Raji (cell line): ENCODE results near the gene FRMD3.

Experiments used
- POLR2A ChIP-seq: IDR thresholded peaks from 2 replicates; pipeline ENCODE4 v1.6.1; 2011; ENCODE audit warnings: low read depth, low read length, control low read depth; ENCODE audit not compliant: insufficient read depth

Gene FRMD3

DNA sequence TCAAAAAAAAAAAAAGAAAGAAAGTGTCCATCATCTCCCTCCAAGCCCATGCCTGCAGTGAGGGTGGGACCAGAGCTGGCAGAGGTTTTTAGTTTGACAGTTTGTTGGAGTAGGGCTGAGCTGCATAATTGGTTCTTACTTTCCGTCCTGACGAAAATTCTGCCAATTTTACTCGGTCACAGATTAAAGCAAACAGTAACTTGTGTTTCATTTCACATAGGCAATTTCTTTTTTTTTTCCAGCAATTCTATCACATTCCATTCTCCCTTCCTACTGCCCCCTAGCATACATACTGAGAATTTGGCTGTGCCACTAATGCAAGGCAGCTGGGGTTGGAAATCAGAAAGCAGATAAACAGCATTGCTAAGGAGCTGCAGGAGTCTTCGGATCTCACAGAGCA lies 132.4 kb downstream of the FRMD3 start:
- TF ChIP-seq POLR2A = no peak

DNA sequence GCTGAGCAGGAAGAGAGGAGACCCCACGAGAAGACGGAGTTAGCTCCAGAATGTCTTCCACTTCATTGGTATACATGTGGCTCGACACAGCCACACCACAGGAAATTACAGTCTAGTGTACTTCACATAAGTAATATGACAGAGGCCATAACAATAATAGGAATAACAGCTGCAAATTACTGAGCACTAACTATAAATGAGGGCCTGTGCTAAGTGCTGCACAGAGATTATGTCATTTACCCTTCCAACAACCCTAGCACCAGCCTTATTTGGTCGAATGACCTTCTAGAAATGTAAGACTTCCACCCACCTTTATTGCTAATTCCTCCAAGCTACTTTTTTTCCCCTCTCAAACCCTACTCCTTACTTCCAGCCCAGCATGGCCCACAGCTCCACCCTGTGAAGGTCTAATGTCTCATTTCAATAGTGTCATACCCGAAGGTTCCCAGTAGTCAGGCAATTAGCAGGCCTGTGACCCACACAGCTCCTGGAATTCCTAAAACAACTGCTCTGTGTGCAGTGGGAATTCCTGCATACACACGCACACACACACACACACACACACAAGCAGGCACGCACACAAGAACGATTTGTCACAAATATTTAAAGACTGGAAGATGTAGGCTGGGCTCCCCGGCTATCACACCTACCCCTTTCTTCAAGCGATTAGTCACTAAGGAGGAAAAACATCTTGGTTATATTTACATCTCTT lies 134.5 kb downstream of the FRMD3 start:
- TF ChIP-seq POLR2A = no peak

DNA sequence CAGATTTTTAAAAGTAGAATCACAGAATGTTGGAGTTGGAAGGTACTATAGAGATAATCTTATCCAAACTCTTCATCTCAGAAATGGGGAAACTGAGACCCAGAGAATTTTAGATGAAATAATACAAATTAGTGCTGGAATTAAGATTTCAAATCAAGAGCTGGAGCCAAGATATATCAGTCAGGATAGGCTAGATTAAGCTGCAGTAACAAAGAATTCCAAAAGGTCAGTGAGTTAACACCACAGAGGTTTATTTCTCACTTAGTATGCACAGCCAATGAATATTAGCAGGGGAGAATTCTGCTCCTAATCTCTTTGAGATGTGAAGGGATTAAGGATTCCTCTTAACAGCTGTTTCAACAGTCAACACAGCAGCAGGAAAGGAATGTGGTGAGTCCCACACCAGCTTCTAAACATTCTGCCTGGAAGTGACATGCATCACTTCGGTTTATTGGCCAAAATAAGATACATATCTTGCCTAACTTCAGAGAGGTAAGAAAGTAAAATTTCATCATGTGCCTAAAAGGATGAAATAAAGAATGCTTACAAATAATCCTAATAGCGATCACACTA lies 136.8 kb downstream of the FRMD3 start:
- no peak for TF ChIP-seq POLR2A

DNA sequence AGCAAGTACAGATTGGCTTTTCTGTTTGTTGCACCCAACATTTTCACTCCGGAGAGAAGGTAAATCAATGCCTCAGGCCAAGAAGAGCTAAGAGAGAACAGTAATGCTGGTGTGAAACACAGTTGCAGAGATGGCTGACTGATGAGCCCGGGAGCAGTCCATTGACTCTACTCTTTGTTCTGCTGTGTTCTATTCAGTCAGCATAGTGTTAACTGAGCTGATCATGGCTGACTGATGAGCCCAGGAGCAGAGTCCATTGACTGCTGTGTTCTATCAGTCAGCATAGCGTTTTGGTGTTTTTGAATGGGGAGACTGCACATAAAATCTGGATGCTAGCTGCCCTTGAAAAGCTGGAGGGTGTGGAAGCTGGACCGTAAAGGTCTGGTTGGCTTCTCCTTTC lies 141.4 kb downstream of the FRMD3 start:
- no peak for TF ChIP-seq POLR2A

DNA sequence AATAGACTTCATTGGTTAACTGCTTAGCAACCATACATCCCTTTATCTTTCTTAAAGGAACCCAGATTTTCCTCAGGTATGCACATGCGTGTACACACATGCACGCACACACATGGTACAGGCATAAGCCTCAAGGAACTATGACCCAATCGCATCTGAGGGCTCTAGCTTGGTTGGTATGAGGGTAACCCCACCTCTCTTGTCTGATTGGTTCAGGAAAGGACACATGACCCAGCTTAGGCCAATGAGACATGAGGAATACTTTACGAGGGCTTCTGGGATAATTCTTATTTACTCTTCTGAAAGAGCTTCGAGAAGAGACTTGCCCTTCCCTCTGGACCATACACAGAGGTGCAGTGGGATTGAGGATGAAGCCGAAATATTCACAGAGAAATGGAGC lies 141.9 kb downstream of the FRMD3 start:
- no peak for TF ChIP-seq POLR2A

DNA sequence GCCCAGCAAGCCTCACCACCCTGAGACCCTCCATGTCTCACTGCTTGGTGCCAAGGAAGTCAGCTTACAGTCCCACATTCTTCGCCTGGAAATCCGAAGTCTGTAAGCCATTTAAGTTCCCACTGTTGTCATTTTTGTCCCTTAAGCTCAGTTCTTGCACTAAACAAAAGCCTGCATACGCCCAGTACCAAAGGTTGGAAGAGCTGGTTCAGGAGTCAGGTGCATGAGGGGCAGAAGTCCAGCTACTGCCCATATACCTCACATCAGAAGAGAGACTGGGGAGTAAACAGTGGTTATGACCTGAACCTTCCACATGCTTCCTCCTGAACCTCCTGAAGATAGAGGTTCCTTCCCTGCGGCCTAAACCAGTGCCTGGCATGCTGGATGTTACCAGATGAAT lies 146.0 kb downstream of the FRMD3 start:
- no peak for TF ChIP-seq POLR2A

DNA sequence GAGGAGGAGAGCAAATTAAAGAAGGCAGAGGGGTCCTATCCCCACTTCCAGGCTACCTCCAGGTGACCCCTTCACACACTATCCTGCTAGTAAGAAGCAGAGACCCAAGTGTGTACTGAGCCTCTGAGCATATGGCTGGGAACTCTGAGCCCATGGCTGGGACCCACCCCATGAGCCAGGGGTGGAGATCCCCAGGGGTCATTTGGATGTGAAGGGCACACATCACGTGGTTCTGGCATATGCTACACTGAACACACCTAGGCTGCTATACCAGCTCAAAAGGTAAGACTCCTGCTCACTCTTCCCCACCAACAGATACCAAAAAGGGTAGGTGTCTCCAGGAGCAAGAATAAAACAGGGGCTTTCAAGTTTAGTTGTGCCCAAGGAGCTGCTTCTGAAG lies 149.9 kb downstream of the FRMD3 start:
- no peak for TF ChIP-seq POLR2A

DNA sequence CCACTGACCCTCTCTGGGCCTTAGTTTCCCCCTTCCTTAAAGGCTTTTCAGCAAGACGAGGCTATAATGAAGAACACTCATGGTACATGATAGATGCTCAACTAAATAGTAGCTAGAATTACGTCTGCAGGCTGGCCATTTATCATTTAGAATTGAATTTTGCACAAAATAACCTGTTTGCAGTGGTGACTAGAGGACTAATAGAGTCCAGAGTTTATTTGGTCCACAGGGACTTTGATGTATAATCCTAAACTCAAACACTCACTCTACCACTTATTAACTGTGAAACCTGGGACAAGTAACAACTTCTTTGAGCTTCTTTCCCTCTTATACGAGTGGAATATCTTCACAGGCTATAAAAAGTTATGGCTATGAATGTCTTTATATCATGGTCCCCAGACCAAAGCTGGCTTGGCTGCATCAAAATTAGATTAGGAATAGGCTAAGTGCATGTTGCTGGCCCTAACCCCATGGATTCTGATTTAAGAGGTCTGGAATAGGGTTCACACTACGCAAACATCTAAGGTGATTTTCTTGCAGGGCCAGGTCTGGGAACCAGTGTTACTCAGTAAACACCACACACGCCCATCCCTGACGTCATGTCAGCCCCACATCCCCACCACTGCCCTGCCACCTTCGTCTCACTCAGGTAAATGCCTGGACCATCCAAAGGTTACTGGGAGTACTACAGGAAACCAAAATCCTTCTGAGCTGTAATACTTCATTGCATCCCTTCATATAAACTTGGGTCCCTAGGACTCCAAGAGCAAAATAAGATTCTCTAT lies 150.6 kb downstream of the FRMD3 start:
- TF ChIP-seq POLR2A = no peak

DNA sequence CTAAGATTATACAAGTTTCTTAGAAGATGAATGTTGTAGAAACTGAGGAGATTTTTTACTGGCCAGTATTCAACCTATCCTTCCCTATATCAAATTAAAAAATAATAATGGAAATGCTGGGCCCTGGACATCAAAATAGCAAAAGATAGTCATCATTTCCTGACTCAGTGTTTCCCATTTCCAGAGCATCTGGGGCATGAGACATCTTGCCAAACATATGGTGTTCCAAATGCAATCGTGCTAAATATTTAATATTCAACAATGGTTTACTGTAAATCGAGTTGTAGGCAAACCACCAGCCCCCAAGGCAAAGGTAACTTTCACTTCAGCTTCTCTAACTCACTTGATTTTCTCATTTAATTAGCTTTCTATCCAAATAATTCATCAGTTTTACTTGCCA lies 152.9 kb downstream of the FRMD3 start:
- TF ChIP-seq POLR2A = no peak

DNA sequence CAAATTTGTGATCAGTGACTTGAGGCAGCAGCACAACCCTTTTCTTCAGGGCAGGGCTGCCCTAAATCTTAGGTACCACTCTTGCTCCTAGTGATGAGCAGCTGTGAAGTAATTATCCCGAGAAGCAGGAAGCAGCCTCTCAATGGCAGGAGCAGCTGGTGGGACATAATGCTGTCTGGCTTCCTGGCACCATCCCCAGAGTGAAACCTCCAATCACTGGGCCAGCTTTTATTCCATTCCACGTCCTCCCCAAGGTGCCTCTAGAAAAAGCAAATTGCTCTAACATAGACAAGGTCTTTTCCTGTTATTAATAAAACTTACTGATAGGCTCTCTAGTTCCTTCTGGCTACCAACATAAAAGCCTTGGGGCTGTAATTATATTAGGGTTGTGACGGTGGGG lies 154.0 kb downstream of the FRMD3 start:
- no peak for TF ChIP-seq POLR2A

DNA sequence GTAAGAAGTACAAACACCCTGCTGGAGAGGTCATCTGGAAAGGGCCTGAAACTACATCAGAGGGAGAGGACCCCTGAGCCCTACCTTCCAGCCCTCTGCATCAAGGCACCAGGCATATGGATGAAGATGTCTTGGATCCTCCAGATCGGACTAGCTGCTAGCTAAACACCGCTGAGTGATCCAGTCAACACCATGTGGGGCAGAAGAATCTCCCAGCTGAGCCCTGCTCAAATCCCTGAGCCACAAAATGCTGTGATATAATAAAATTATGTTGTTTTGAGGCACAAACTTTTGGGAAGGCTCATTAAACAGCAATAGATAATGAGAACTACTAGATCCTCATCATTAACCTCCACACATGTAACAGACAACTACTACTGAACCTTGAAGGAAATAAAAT lies 155.2 kb downstream of the FRMD3 start:
- TF ChIP-seq POLR2A = no peak

DNA sequence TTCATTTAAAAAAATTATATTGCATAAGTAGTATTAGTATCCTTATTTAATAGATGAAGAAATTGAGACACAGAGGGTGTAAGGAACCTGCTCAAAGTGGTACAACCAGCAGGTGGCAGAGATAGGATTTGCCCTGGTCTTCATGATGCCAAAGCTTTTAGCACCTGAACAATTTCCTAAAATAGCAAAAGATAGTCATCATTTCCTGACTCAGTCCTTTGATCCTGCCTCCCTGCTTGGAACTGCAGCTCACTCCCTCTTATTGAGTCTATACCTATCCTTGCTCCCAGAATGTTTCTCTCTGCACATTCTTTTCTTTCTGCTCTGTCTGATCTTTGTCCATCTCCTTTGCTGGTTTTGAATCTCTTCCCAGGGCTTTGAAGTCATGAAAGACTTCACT lies 155.8 kb downstream of the FRMD3 start:
- TF ChIP-seq POLR2A = no peak

DNA sequence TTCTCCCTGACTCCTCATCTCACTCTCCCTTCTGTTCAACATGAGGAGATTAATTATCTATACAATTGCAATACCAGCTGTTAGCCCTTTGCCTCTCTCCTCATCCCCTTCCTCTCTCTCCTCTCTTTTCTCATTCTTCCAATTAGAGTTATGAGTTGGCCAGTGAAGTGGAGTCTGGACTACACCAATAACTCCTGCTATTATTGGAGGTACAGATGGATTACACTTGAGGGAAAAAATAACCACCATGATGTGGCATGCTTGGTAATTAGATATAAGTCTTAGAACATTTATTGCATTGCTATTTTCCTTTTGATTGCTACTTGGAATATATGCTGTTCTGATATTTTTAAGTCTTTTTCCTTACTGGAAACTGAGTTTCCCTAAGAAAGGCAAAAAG lies 159.2 kb downstream of the FRMD3 start:
- TF ChIP-seq POLR2A = no peak

DNA sequence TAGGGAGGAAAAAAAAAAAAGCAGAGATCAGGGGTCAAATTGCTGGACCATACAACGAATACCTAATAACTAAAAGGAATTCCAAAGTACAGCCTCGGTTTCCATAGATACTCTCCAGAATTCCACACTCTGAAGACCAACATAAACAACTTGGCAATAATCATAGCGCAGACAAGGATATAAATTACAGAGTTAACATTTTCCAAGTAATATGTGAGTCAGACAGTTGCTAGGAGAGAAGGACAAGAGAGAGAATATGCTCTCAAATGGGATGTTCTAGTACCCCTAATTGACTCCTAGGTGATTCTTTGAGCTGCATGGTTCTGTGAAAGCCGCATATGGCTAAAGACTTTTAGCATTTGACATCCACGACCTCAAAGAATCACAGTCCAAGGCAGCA lies 165.2 kb downstream of the FRMD3 start:
- TF ChIP-seq POLR2A = no peak

DNA sequence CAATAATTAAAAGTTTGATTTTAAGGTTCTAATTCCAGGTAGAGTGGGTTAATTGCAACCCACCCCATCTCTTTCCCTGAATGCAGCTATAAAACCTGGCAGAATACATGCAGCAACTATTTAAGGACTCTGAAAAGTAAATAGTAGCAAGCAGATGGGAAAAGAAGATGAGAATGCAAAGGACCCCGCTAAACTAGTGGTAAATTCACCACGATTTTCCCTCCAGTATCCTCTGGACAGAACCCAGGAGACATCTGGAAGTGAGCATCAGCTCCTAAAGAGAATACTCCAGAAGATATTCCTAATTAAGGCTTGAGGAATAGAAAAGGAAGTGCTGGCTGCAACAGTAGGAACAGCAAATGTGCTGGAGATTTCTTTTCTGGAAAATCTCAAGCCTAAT lies 170.9 kb downstream of the FRMD3 start:
- no peak for TF ChIP-seq POLR2A

DNA sequence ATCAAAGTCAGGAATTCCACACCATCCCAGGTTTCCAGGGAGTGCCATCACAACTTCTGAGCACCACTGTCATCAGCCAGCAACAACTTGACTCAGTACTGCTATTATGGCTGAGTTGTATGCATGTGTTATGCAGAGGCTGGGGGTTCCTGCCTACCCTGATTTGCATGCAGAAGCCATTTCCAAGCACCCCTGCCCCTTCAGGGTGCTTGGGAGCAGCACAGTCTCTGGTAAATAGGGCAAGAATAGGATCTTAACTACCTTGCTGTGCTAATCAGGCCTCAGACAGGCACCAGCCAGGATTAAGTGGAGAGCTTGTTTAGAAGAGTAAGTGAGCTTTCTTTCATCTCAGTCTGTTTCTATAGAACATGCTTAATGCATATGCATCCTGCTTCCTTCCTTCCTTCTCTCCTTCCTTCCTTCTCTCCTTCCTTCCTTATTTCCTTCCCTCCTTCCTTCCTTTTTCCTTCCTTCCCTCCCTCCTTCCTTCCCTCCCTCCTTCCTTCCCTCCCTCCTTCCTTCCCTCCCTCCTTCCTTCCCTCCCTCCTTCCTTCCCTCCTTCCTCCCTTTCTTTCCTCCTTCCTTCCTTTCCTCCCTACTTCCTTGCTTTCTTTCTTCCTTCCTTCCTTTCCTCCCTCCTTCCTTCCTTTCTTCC lies 175.7 kb downstream of the FRMD3 start:
- no peak for TF ChIP-seq POLR2A
